A549 (cell line): Measurements from ENCODE around the gene PIN1. TPM values are rescaled to one million over a fixed set of nuclear protein-coding genes. Genes with fewer than 3 reads are reported as not detected.
A peak's percentile ranks its signal among the peaks of the same experiment; 100 is the strongest.

ENCODE experiments used
- ATAC-seq, 2 experiments: fragments of 200-7000 bp in 1 of 2; fragments of >200 bp in 1 of 2; cut with Nextera tagmentation in 1 of 2; cut with Tn5 transposase in 1 of 2; 3 replicates each; pipeline versions ENCODE4 v1.8.0 to v1.9.1; 2018 to 2020; ENCODE audit warnings: mild to moderate bottlenecking in 1 of 2, moderate library complexity in 1 of 2
- CTCF ChIA-PET: fragments of 300-600 bp; sonication (Branson Sonifier 250); formaldehyde crosslinking; extraction: SDS; loops from one replicate; lab custom pipeline; 2021; ENCODE audit warnings: antibody characterized with exemption, inconsistent platforms; lab: Yijun Ruan, JAX
- POLR2A ChIA-PET: fragments of 350-600 bp; formaldehyde crosslinking; extraction: SDS; loops from one replicate; lab custom pipeline; 2021; ENCODE audit warnings: antibody characterized with exemption, inconsistent platforms; lab: Yijun Ruan, JAX
- DNase-seq, 2 experiments: peaks; one replicate each; pipeline versions ENCODE4 v3.0.0 to v3.0.0-alpha.2; 2011 to 2016; ENCODE audit warnings: low read depth in 1 of 2, low spot score in 1 of 2
- FAIRE-seq: peaks from 2 replicates; lab custom pipeline; 2011; peaks lifted over from hg19 to GRCh38; lab: Jason Lieb, UNC
- H3K27ac ChIP-seq, 2 experiments: fragments of >200 bp; sonication (Bioruptor Twin); formaldehyde crosslinking; 3 replicates each; pipeline ENCODE4 v1.5.1; 2016 to 2017
- H3K4me1 ChIP-seq: fragments of >200 bp; sonication (Bioruptor Twin); formaldehyde crosslinking; 3 replicates; pipeline ENCODE4 v1.6.1; 2016
- H3K4me2 ChIP-seq: fragments of >200 bp; sonication (Bioruptor Twin); formaldehyde crosslinking; 3 replicates; pipeline ENCODE4 v1.6.1; 2016
- H3K4me3 ChIP-seq: fragments of >200 bp; sonication (Bioruptor Twin); formaldehyde crosslinking; 3 replicates; pipeline ENCODE4 v1.5.1; 2016
- H3K9me3 ChIP-seq: fragments of >200 bp; sonication (Bioruptor Twin); formaldehyde crosslinking; 3 replicates; pipeline ENCODE4 v1.6.1; 2016
- BHLHE40 ChIP-seq: IDR thresholded peaks from 2 replicates; pipeline ENCODE4 v1.6.1; 2012; ENCODE audit warnings: low read depth, low read length, inconsistent platforms
- CBX2 ChIP-seq: fragments of 200-600 bp; sonication (generic); IDR thresholded peaks from 2 replicates; pipeline ENCODE4 v1.6.1; 2016; ENCODE audit warnings: low read depth, mild to moderate bottlenecking, borderline replicate concordance
- CEBPB ChIP-seq, 2 experiments: fragments of >200 bp in 1 of 2; sonication (Bioruptor Twin) in 1 of 2; formaldehyde crosslinking in 1 of 2; IDR thresholded peaks; 2 replicates each; pipeline ENCODE4 v1.6.1; 2012 to 2016
- CHD2 ChIP-seq: fragments of 150-350 bp; IDR thresholded peaks from 2 replicates; pipeline ENCODE4 v1.6.1; 2014; ENCODE audit warnings: low read length; ENCODE audit not compliant: partially characterized antibody
- CHD4 ChIP-seq: fragments of 200-600 bp; sonication (generic); IDR thresholded peaks from 2 replicates; pipeline ENCODE4 v1.6.1; 2016; ENCODE audit warnings: antibody characterized with exemption, mild to moderate bottlenecking, borderline replicate concordance
- EHMT2 ChIP-seq: fragments of 200-600 bp; sonication (generic); IDR thresholded peaks from 2 replicates; pipeline ENCODE4 v1.6.1; 2016; ENCODE audit warnings: antibody characterized with exemption, low read depth, mild to moderate bottlenecking, moderate library complexity
- ESRRA ChIP-seq: fragments of 150-350 bp; IDR thresholded peaks from 2 replicates; pipeline ENCODE4 v1.6.1; 2014; ENCODE audit warnings: mild to moderate bottlenecking, low read length, borderline replicate concordance
- FOXS1 ChIP-seq: fragments of 250-450 bp; sonication (Bioruptor Pico); IDR thresholded peaks from 2 replicates; pipeline ENCODE4 v1.5.0; 2020; ENCODE audit warnings: mild to moderate bottlenecking, moderate library complexity
- GATA3 ChIP-seq: IDR thresholded peaks from 2 replicates; pipeline ENCODE4 v1.6.1; 2012; ENCODE audit warnings: borderline replicate concordance
- HDAC2 ChIP-seq: fragments of 200-600 bp; sonication (generic); IDR thresholded peaks from 2 replicates; pipeline ENCODE4 v1.6.1; 2016
- KDM1A ChIP-seq: fragments of 200-600 bp; sonication (generic); IDR thresholded peaks from 2 replicates; pipeline ENCODE4 v1.6.1; 2016; ENCODE audit warnings: low read depth, mild to moderate bottlenecking
- KDM5A ChIP-seq: fragments of 200-600 bp; sonication (generic); IDR thresholded peaks from 2 replicates; pipeline ENCODE4 v1.6.1; 2016; ENCODE audit warnings: antibody characterized with exemption, mild to moderate bottlenecking
- MAZ ChIP-seq: fragments of 150-350 bp; IDR thresholded peaks from 2 replicates; pipeline ENCODE4 v1.6.1; 2014; ENCODE audit warnings: antibody characterized with exemption, low read depth, low read length, borderline replicate concordance
- NPAS2 ChIP-seq: fragments of 250-450 bp; sonication (Bioruptor Pico); IDR thresholded peaks from 2 replicates; pipeline ENCODE4 v1.8.0; 2022; ENCODE audit warnings: mild to moderate bottlenecking, moderate library complexity, borderline replicate concordance
- NR3C1 ChIP-seq: fragments of >200 bp; sonication (Bioruptor Twin); formaldehyde crosslinking; IDR thresholded peaks from 3 replicates; pipeline ENCODE4 v1.6.1; 2017
- POLR2A ChIP-seq: IDR thresholded peaks from 2 replicates; pipeline ENCODE4 v1.6.1; 2012; ENCODE audit warnings: mild to moderate bottlenecking, low read length
- RAD21 ChIP-seq, 2 experiments: fragments of >200 bp in 1 of 2; sonication (Bioruptor Twin) in 1 of 2; formaldehyde crosslinking in 1 of 2; IDR thresholded peaks in 1 of 2; conservative IDR thresholded peaks in 1 of 2; 2 replicates in 1 of 2; 3 replicates in 1 of 2; pipeline ENCODE4 v1.6.1; 2012 to 2018; ENCODE audit warnings: inconsistent platforms in 1 of 2
- RNF2 ChIP-seq: fragments of 200-600 bp; sonication (generic); IDR thresholded peaks from 2 replicates; pipeline ENCODE4 v1.6.1; 2016; ENCODE audit warnings: low read depth, mild to moderate bottlenecking, antibody characterized with exemption, moderate library complexity, borderline replicate concordance
- SMC3 ChIP-seq: fragments of >200 bp; sonication (Bioruptor Twin); formaldehyde crosslinking; IDR thresholded peaks from 3 replicates; pipeline ENCODE4 v1.6.1; 2018; ENCODE audit warnings: inconsistent platforms
- ZFP36 ChIP-seq: fragments of 450-650 bp; IDR thresholded peaks from 2 replicates; pipeline ENCODE4 v1.6.1; 2014; ENCODE audit warnings: borderline replicate concordance; ENCODE audit not compliant: partially characterized antibody
- WGBS: methylation state at CpG from one replicate; pipeline ENCODE4 v1.1.6; 2017; ENCODE audit errors: missing lambda C conversion rate; 5-methylcytosine and 5-hydroxymethylcytosine counted together
- polyA plus RNA-seq, 4 experiments: library from polyadenylated mRNA; depleted of rRNA in 3 of 4; stranded (reverse); fragments of >200 nt; fragmentation: RNase III in 1 of 4; extraction: RNeasy Plus Mini Kit Qiagen cat#74134 plus additional on column Dnase treatment in 1 of 4; gene quantifications; 2 replicates in 3 of 4; 3 replicates in 1 of 4; pipeline ENCODE4 v1.2.3, GENCODE V29; 2011 to 2017
- TF ChIP-seq, protein P1 (sequence below): IDR thresholded peaks from 2 replicates; pipeline ENCODE4 v1.6.1; 2012; ENCODE audit warnings: low read depth, borderline replicate concordance
- TF ChIP-seq, protein P2 (sequence below): fragments of >200 bp; sonication (Bioruptor Twin); formaldehyde crosslinking; IDR thresholded peaks from 3 replicates; pipeline ENCODE4 v1.6.1; 2016
- TF ChIP-seq, protein P3 (sequence below): fragments of 150-350 bp; IDR thresholded peaks from 2 replicates; pipeline ENCODE4 v1.6.1; 2014; ENCODE audit warnings: low read depth, mild to moderate bottlenecking, low read length
- TF ChIP-seq, protein P4 (sequence below): IDR thresholded peaks from 2 replicates; pipeline ENCODE4 v1.6.1; 2012
- TF ChIP-seq, protein P5 (sequence below): fragments of >200 bp; sonication (Bioruptor Twin); formaldehyde crosslinking; IDR thresholded peaks from 3 replicates; pipeline ENCODE4 v1.5.1; 2016

PIN1 gene
- polyA plus RNA-seq, 2 of the 4 experiments (the other 2 are of a cell fraction): 30.0 to 58.5 TPM

DNA sequence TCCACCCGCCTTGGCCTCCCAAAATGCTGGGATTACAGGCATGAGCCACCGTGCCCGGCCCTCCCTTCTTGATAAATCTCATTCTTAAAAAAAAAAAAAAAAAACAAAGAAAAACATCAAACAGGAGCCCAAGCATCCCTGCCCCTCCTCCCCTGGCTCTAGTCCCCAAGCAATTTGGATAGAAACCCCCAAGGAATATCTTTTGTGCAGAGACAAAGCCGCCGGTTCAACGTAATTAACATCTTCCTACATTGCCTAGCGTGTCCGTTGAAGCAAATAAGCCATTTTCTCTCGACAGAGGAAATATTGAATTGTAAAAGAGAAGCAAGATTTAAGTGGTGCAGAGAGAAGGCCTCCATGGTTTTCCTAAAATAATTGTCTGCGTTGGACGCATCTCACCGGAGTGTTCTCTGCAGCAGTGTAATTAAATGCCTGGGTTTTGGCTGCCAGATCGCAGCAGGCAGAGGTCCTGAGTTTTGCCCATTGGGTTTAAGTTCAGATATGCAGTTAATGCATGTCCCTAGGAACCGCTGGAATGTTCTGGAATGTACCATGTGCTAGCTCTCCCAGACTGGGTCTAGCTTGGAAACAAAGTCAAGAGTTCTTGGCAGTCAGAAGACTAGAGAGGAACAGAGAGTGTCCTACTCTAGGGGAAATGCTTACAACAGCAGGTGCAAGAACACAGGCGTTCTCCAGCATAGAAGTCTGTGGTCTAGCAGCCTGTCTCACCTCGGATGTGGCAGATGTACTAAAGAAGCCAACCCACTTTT, 30.8 kb downstream of the PIN1 start:
- POLR2A ChIA-PET: interaction anchor here (0.7 kb wide), 1 partner anchor 250 kb away, joined by 9 read pairs; no protein-coding TSS in a partner anchor
- DNase-seq: no peak
- Histone ChIP-seq H3K9me3 (no peaks in the 10 kb centered on the region), H3K4me1 (no peaks in the 10 kb centered on the region), H3K27ac (no peak overlapping the region), H3K4me2 (no peak overlapping the region), H3K4me3 (no peak overlapping the region)
- FAIRE-seq: no peak
- ATAC-seq: no peak
- 89% methylated on average over 16 of the region's 16 CpGs for WGBS
- TF ChIP-seq KDM1A: no peak
- TF ChIP-seq CEBPB (IDR thresholded peaks at IDR 0.05): no peak
- no peak for TF ChIP-seq NR3C1
- TF ChIP-seq, protein P1, sequence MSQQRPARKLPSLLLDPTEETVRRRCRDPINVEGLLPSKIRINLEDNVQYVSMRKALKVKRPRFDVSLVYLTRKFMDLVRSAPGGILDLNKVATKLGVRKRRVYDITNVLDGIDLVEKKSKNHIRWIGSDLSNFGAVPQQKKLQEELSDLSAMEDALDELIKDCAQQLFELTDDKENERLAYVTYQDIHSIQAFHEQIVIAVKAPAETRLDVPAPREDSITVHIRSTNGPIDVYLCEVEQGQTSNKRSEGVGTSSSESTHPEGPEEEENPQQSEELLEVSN: no peak
- TF ChIP-seq EHMT2: no peak
- no peak for TF ChIP-seq RAD21 (conservative IDR thresholded peaks at IDR 0.05 in 1 of 2, IDR thresholded peaks at IDR 0.05 in 1 of 2)
- no peak for TF ChIP-seq NPAS2 (CRISPR knock-in tag)
- TF ChIP-seq CBX2: no peak
- TF ChIP-seq FOXS1 (CRISPR knock-in tag): no peak
- CTCF ChIA-PET: no interaction called here

DNA sequence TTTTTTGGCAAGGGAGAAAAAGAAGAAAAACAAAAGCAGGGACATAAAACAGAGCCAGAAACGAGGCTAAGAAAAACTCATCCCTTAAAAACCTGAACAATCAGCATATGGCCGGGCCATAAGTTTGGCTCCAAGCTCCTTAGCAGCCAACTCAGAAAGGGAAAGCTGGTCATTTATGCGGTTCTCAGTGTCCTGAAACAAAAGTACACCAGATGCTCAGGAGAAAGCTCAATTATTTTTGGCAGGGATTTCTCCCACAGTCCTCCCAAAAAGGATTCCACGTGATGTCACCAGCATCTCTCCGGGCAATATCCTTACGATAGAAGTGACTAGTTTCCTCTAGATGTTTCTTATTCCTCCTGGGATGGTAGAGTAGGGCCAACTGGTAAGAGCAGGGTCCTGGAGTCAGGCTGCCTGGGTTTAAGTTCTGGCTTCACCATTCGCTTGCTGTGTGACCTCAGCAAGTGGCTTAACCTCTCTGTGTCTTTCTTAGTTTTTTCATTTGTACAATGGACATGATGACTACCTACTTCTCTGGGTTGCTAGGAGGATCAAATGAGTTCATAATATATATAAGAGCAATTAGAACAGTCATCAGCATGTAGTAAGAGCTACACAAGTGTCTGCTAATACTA, 34.0 kb downstream of the PIN1 start:
- no peak for ATAC-seq
- WGBS: 75% methylated on average over 7 of the region's 7 CpGs

DNA sequence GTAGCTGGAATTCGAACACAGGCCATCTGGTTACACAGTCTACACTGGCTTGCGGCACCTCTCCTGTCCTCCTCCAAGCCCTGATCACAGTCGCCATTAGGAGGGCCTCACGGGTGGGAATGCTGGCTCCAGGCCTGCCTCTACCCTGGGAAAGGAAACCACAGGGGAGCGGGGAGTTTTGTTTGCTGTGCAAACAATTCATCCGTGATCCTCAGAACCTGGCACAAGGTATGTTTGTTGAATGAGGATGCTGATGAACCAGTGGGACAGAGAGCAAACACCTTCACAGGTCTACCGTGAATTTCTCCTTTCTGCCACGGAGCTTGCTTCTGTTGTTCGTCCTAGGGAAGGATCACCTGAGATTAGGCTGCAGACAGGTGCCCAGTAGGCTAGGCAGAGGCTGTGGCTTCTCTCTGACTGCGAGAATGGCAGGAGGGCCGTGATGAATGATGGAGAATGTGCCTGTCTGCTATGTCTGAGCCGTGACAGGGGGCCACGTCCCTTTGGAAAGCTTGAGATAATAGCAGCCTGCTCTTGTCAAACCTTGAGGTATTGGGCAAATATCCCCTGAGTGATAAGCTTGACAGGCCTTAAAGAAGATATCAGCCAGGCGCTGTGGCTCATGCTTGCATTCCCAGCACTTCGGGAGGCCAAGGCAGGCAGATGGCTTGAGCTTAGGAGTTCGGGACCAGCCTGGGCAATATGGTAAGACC, 36.7 kb downstream of the PIN1 start:
- Histone ChIP-seq H3K27ac (no peak overlapping the region), H3K9me3 (no peaks in the 10 kb centered on the region), H3K4me2 (no peak overlapping the region), H3K4me3 (no peak overlapping the region), H3K4me1 (no peaks in the 10 kb centered on the region)
- no peak for ATAC-seq
- TF ChIP-seq RAD21 (conservative IDR thresholded peaks at IDR 0.05 in 1 of 2, IDR thresholded peaks at IDR 0.05 in 1 of 2) (no peak), RNF2 (no peak), POLR2A (no peak), FOXS1 (CRISPR knock-in tag) (no peak), HDAC2 (no peak), GATA3 (no peak), SMC3 (no peak), MAZ (no peak), ESRRA (no peak), CHD2 (no peak)
- TF ChIP-seq, protein P2, sequence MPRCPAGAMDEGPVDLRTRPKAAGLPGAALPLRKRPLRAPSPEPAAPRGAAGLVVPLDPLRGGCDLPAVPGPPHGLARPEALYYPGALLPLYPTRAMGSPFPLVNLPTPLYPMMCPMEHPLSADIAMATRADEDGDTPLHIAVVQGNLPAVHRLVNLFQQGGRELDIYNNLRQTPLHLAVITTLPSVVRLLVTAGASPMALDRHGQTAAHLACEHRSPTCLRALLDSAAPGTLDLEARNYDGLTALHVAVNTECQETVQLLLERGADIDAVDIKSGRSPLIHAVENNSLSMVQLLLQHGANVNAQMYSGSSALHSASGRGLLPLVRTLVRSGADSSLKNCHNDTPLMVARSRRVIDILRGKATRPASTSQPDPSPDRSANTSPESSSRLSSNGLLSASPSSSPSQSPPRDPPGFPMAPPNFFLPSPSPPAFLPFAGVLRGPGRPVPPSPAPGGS: no peak
- TF ChIP-seq, protein P3, sequence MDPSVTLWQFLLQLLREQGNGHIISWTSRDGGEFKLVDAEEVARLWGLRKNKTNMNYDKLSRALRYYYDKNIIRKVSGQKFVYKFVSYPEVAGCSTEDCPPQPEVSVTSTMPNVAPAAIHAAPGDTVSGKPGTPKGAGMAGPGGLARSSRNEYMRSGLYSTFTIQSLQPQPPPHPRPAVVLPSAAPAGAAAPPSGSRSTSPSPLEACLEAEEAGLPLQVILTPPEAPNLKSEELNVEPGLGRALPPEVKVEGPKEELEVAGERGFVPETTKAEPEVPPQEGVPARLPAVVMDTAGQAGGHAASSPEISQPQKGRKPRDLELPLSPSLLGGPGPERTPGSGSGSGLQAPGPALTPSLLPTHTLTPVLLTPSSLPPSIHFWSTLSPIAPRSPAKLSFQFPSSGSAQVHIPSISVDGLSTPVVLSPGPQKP: no peak
- no peak for FAIRE-seq
- 46% methylated on average over 15 of the region's 16 CpGs for WGBS
- ChIA-PET CTCF (interaction anchor here (0.6 to 1.1 kb wide), 2 partner anchors 14 to 130 kb away, joined by 3 to 4 read pairs; no protein-coding TSS in a partner anchor), POLR2A (no interaction called here)
- no peak for DNase-seq

More for the DNA sequence above, 34.0 kb downstream of the PIN1 start:
- no peak for DNase-seq
- no peak overlapping the region for H3K27ac ChIP-seq
- no peaks in the 10 kb centered on the region for H3K9me3 ChIP-seq
- CTCF ChIA-PET: interaction anchor here (1.0 kb wide), 1 partner anchor 14 kb away, joined by 3 read pairs; no protein-coding TSS in a partner anchor
- H3K4me1 ChIP-seq: no peaks in the 10 kb centered on the region
- TF ChIP-seq CEBPB (IDR thresholded peaks at IDR 0.05) (no peak), ESRRA (no peak), KDM5A (no peak), BHLHE40 (no peak), CHD4 (no peak), ZFP36 (peak; percentile 18)
- TF ChIP-seq, protein P4, sequence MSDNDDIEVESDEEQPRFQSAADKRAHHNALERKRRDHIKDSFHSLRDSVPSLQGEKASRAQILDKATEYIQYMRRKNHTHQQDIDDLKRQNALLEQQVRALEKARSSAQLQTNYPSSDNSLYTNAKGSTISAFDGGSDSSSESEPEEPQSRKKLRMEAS: no peak
- TF ChIP-seq, protein P5, sequence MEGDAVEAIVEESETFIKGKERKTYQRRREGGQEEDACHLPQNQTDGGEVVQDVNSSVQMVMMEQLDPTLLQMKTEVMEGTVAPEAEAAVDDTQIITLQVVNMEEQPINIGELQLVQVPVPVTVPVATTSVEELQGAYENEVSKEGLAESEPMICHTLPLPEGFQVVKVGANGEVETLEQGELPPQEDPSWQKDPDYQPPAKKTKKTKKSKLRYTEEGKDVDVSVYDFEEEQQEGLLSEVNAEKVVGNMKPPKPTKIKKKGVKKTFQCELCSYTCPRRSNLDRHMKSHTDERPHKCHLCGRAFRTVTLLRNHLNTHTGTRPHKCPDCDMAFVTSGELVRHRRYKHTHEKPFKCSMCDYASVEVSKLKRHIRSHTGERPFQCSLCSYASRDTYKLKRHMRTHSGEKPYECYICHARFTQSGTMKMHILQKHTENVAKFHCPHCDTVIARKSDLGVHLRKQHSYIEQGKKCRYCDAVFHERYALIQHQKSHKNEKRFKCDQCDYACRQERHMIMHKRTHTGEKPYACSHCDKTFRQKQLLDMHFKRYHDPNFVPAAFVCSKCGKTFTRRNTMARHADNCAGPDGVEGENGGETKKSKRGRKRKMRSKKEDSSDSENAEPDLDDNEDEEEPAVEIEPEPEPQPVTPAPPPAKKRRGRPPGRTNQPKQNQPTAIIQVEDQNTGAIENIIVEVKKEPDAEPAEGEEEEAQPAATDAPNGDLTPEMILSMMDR: no peak
- POLR2A ChIA-PET: interaction anchor here (0.7 kb wide), 1 partner anchor 39 kb away, joined by 4 read pairs; no protein-coding TSS in a partner anchor
- H3K4me3 ChIP-seq: no peak overlapping the region
- H3K4me2 ChIP-seq: no peak overlapping the region
- no peak for FAIRE-seq
